ENCODE measurements around the gene TXNRD2.

TXNRD2 gene

GRCh38 chr22:19986011-19986409, 44.4 kb upstream of the TXNRD2 start:
- H3K4me1 ChIP-seq (ENCODE audit: control insufficient read depth, insufficient read depth, low read length) = peaks cover 33% of the 10 kb centered on the region
- WGBS, 2 experiments = 75 to 77% methylated on average over 2 of the region's 2 CpGs
- peaks cover 11% of the 10 kb centered on the region for H3K36me3 ChIP-seq (ENCODE audit: control insufficient read depth, insufficient read depth, low read length)
- peak overlapping the region; percentile 74 for H3K4me3 ChIP-seq (ENCODE audit: insufficient read depth, low read depth, low read length)
- H3K9me3 ChIP-seq (ENCODE audit: control insufficient read depth, low read length) = no peaks in the 10 kb centered on the region
- H3K27ac ChIP-seq (ENCODE audit: insufficient read depth, low read depth, low read length, poor library complexity, severe bottlenecking) = no peak overlapping the region
- no peaks in the 10 kb centered on the region for H3K27me3 ChIP-seq (ENCODE audit: control insufficient read depth, insufficient read depth, low read length, poor library complexity, severe bottlenecking)

GRCh38 chr22:19984851-19985811, 43.5 kb upstream of the TXNRD2 start:
- Histone ChIP-seq H3K4me3 (ENCODE audit: insufficient read depth, low read depth, low read length) (no peak overlapping the region), H3K9me3 (ENCODE audit: control insufficient read depth, low read length) (no peaks in the 10 kb centered on the region), H3K27me3 (ENCODE audit: control insufficient read depth, insufficient read depth, low read length, poor library complexity, severe bottlenecking) (no peaks in the 10 kb centered on the region), H3K27ac (ENCODE audit: insufficient read depth, low read depth, low read length, poor library complexity, severe bottlenecking) (no peak overlapping the region), H3K4me1 (ENCODE audit: control insufficient read depth, insufficient read depth, low read length) (peaks cover 33% of the 10 kb centered on the region), H3K36me3 (ENCODE audit: control insufficient read depth, insufficient read depth, low read length) (peaks cover 19% of the 10 kb centered on the region)
- 92 to 93% methylated on average over 11 of the region's 11 CpGs for WGBS, 2 experiments

GRCh38 chr22:19984201-19984753, 42.7 kb upstream of the TXNRD2 start:
- H3K4me3 ChIP-seq (ENCODE audit: insufficient read depth, low read depth, low read length) = no peak overlapping the region
- peaks cover 33% of the 10 kb centered on the region for H3K4me1 ChIP-seq (ENCODE audit: control insufficient read depth, insufficient read depth, low read length)
- no peaks in the 10 kb centered on the region for H3K27me3 ChIP-seq (ENCODE audit: control insufficient read depth, insufficient read depth, low read length, poor library complexity, severe bottlenecking)
- peaks cover 21% of the 10 kb centered on the region for H3K36me3 ChIP-seq (ENCODE audit: control insufficient read depth, insufficient read depth, low read length)
- no peaks in the 10 kb centered on the region for H3K9me3 ChIP-seq (ENCODE audit: control insufficient read depth, low read length)
- 91 to 92% methylated on average over 18 to 19 of the region's 19 CpGs for WGBS, 2 experiments
- H3K27ac ChIP-seq (ENCODE audit: insufficient read depth, low read depth, low read length, poor library complexity, severe bottlenecking) = no peak overlapping the region

GRCh38 chr22:19983741-19984140, 42.1 kb upstream of the TXNRD2 start:
- Histone ChIP-seq H3K4me3 (ENCODE audit: insufficient read depth, low read depth, low read length) (no peak overlapping the region), H3K27me3 (ENCODE audit: control insufficient read depth, insufficient read depth, low read length, poor library complexity, severe bottlenecking) (no peaks in the 10 kb centered on the region), H3K4me1 (ENCODE audit: control insufficient read depth, insufficient read depth, low read length) (peaks cover 33% of the 10 kb centered on the region), H3K36me3 (ENCODE audit: control insufficient read depth, insufficient read depth, low read length) (peaks cover 25% of the 10 kb centered on the region), H3K27ac (ENCODE audit: insufficient read depth, low read depth, low read length, poor library complexity, severe bottlenecking) (no peak overlapping the region), H3K9me3 (ENCODE audit: control insufficient read depth, low read length) (no peaks in the 10 kb centered on the region)
- 95 to 97% methylated on average over 4 to 5 of the region's 5 CpGs for WGBS, 2 experiments

GRCh38 chr22:19982991-19983578, 41.5 kb upstream of the TXNRD2 start:
- 96% methylated on average over 8 of the region's 8 CpGs for WGBS, 2 experiments
- Histone ChIP-seq H3K9me3 (ENCODE audit: control insufficient read depth, low read length) (no peaks in the 10 kb centered on the region), H3K4me1 (ENCODE audit: control insufficient read depth, insufficient read depth, low read length) (peaks cover 31% of the 10 kb centered on the region), H3K4me3 (ENCODE audit: insufficient read depth, low read depth, low read length) (no peak overlapping the region), H3K27me3 (ENCODE audit: control insufficient read depth, insufficient read depth, low read length, poor library complexity, severe bottlenecking) (no peaks in the 10 kb centered on the region), H3K27ac (ENCODE audit: insufficient read depth, low read depth, low read length, poor library complexity, severe bottlenecking) (no peak overlapping the region), H3K36me3 (ENCODE audit: control insufficient read depth, insufficient read depth, low read length) (peaks cover 27% of the 10 kb centered on the region)

- Histone ChIP-seq H3K9me3 (ENCODE audit: control insufficient read depth, low read length) (no peaks in the 10 kb centered on the region), H3K4me1 (ENCODE audit: control insufficient read depth, insufficient read depth, low read length) (peaks cover 26% of the 10 kb centered on the region), H3K36me3 (ENCODE audit: control insufficient read depth, insufficient read depth, low read length) (peaks cover 27% of the 10 kb centered on the region), H3K27ac (ENCODE audit: insufficient read depth, low read depth, low read length, poor library complexity, severe bottlenecking) (no peak overlapping the region), H3K27me3 (ENCODE audit: control insufficient read depth, insufficient read depth, low read length, poor library complexity, severe bottlenecking) (no peaks in the 10 kb centered on the region), H3K4me3 (ENCODE audit: insufficient read depth, low read depth, low read length) (no peak overlapping the region)
- 95 to 96% methylated on average over 16 of the region's 16 CpGs for WGBS, 2 experiments
These were observed 40.6 kb upstream of the TXNRD2 start for GRCh38 chr22:19981961-19982920.

- H3K27ac ChIP-seq (ENCODE audit: insufficient read depth, low read depth, low read length, poor library complexity, severe bottlenecking) = no peak overlapping the region
- H3K4me1 ChIP-seq (ENCODE audit: control insufficient read depth, insufficient read depth, low read length) = peaks cover 26% of the 10 kb centered on the region
- H3K27me3 ChIP-seq (ENCODE audit: control insufficient read depth, insufficient read depth, low read length, poor library complexity, severe bottlenecking) = no peaks in the 10 kb centered on the region
- WGBS, 2 experiments = 96% methylated on average over 33 of the region's 33 CpGs
- no peak overlapping the region for H3K4me3 ChIP-seq (ENCODE audit: insufficient read depth, low read depth, low read length)
- no peaks in the 10 kb centered on the region for H3K9me3 ChIP-seq (ENCODE audit: control insufficient read depth, low read length)
- H3K36me3 ChIP-seq (ENCODE audit: control insufficient read depth, insufficient read depth, low read length) = peaks cover 27% of the 10 kb centered on the region
These were observed 39.7 kb upstream of the TXNRD2 start for GRCh38 chr22:19981171-19981960.

GRCh38 chr22:19980766-19981165, 39.1 kb upstream of the TXNRD2 start:
- peaks cover 24% of the 10 kb centered on the region for H3K4me1 ChIP-seq (ENCODE audit: control insufficient read depth, insufficient read depth, low read length)
- WGBS, 2 experiments = 91 to 96% methylated on average over 7 of the region's 7 CpGs
- peaks cover 27% of the 10 kb centered on the region for H3K36me3 ChIP-seq (ENCODE audit: control insufficient read depth, insufficient read depth, low read length)
- H3K4me3 ChIP-seq (ENCODE audit: insufficient read depth, low read depth, low read length) = no peak overlapping the region
- H3K9me3 ChIP-seq (ENCODE audit: control insufficient read depth, low read length) = no peaks in the 10 kb centered on the region
- H3K27ac ChIP-seq (ENCODE audit: insufficient read depth, low read depth, low read length, poor library complexity, severe bottlenecking) = no peak overlapping the region
- H3K27me3 ChIP-seq (ENCODE audit: control insufficient read depth, insufficient read depth, low read length, poor library complexity, severe bottlenecking) = no peaks in the 10 kb centered on the region
